Measurements from ENCODE around the gene CCDC14.

DNA sequence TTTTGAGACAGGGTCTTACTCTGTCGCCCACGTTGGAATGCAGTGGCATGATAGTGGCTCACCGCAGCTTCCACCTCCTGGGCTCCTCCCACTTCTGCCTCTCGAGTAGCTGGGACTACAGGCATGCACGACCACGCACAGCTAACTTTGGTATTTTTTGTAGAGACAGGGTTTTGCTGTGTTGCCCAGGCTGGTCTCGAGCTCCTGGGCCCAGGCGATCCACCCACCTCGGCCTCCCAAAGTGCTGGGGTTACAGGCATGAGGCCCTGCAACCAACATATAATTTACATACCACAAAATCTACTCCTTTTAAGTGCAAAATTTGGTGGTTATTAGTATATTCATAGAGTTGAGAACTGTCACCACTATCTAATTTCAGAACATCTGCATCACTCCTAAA lies 31.7 kb downstream of the CCDC14 start:
- TF ChIP-seq TAF1 (IDR thresholded peaks at IDR 0.05; ENCODE audit: low read depth) (no peak), RAD21 (IDR thresholded peaks at IDR 0.05; ENCODE audit: low read depth) (no peak), CREB1 (IDR thresholded peaks at IDR 0.05; ENCODE audit: low read depth) (no peak), REST (IDR thresholded peaks at IDR 0.05; ENCODE audit: low read depth) (no peak), YY1 (IDR thresholded peaks at IDR 0.05; ENCODE audit: low read depth) (no peak), NFIC (IDR thresholded peaks at IDR 0.05) (no peak), CEBPB (IDR thresholded peaks at IDR 0.05) (no peak), USF1 (IDR thresholded peaks at IDR 0.05) (no peak), TCF12 (IDR thresholded peaks at IDR 0.05; ENCODE audit: low read depth) (no peak)
- TF ChIP-seq, protein P1, sequence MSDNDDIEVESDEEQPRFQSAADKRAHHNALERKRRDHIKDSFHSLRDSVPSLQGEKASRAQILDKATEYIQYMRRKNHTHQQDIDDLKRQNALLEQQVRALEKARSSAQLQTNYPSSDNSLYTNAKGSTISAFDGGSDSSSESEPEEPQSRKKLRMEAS (IDR thresholded peaks at IDR 0.05) = no peak

Data from Ishikawa (cell line).